ENCODE results near the gene PLXNA4.

DNA sequence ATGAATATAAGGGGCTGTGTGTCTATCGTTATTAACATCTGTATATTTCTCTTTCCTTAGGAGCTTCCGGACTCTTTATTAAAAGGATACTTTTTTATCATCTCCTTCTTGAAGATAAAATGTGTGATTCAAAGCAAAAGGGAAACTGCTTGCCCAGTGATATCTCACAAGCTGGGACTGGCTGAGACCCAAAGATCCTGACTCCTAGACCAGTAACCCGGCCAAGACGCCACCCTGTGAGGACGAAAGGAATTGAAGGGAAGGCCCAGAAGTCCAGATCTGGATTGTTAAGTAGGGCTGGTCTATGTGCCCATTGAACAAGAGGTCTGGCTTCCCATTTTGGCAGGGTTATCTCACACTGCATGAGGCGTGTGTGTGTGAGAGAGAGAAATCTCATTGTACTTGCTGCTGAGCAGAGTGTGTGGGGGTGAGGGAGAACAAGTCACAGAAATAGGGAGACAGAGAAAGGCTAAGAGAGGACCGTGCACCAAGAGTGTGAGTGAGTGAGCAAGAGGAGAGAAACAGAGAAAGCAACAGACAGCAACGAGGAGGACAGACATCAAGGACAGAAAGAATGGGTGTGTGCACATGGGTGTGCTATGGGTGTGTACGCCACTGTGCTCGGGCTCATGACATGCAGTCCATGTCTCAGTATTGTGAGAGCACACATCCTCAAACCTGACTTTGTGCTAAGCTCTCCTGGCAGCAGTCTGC is 75.4 kb downstream of the PLXNA4 start:
- TF ChIP-seq EZH2 (IDR thresholded peaks at IDR 0.05) (no peak), SP1 (IDR thresholded peaks at IDR 0.05; ENCODE audit: low read depth) (no peak)
- TF ChIP-seq, protein P1, sequence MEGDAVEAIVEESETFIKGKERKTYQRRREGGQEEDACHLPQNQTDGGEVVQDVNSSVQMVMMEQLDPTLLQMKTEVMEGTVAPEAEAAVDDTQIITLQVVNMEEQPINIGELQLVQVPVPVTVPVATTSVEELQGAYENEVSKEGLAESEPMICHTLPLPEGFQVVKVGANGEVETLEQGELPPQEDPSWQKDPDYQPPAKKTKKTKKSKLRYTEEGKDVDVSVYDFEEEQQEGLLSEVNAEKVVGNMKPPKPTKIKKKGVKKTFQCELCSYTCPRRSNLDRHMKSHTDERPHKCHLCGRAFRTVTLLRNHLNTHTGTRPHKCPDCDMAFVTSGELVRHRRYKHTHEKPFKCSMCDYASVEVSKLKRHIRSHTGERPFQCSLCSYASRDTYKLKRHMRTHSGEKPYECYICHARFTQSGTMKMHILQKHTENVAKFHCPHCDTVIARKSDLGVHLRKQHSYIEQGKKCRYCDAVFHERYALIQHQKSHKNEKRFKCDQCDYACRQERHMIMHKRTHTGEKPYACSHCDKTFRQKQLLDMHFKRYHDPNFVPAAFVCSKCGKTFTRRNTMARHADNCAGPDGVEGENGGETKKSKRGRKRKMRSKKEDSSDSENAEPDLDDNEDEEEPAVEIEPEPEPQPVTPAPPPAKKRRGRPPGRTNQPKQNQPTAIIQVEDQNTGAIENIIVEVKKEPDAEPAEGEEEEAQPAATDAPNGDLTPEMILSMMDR (IDR thresholded peaks at IDR 0.05 in 2 of 3, conservative IDR thresholded peaks at IDR 0.05 in 1 of 3; ENCODE audit: borderline replicate concordance in 1 of 3, insufficient read depth in 1 of 3, low read depth in 2 of 3, low read length in 2 of 3): peak; percentile 6 to 30 (median 6); a peak in 2 of 6 replicates
- TF ChIP-seq, protein P2, sequence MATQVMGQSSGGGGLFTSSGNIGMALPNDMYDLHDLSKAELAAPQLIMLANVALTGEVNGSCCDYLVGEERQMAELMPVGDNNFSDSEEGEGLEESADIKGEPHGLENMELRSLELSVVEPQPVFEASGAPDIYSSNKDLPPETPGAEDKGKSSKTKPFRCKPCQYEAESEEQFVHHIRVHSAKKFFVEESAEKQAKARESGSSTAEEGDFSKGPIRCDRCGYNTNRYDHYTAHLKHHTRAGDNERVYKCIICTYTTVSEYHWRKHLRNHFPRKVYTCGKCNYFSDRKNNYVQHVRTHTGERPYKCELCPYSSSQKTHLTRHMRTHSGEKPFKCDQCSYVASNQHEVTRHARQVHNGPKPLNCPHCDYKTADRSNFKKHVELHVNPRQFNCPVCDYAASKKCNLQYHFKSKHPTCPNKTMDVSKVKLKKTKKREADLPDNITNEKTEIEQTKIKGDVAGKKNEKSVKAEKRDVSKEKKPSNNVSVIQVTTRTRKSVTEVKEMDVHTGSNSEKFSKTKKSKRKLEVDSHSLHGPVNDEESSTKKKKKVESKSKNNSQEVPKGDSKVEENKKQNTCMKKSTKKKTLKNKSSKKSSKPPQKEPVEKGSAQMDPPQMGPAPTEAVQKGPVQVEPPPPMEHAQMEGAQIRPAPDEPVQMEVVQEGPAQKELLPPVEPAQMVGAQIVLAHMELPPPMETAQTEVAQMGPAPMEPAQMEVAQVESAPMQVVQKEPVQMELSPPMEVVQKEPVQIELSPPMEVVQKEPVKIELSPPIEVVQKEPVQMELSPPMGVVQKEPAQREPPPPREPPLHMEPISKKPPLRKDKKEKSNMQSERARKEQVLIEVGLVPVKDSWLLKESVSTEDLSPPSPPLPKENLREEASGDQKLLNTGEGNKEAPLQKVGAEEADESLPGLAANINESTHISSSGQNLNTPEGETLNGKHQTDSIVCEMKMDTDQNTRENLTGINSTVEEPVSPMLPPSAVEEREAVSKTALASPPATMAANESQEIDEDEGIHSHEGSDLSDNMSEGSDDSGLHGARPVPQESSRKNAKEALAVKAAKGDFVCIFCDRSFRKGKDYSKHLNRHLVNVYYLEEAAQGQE (IDR thresholded peaks at IDR 0.05; ENCODE audit: low read depth): no peak
